Calu3 (cell line): ENCODE data around the gene DLK1. TPM values are rescaled to one million over a fixed set of nuclear protein-coding genes. Genes with fewer than 3 reads are reported as not detected.
A peak's percentile ranks its signal among the peaks of the same experiment; 100 is the strongest.

ENCODE experiments used
- BruUV-seq: library from RNA; stranded (reverse); fragments of 400-500 nt; replicated peaks from 2 replicates; lab custom pipeline; 2021; lab: Mats Ljungman, UMichigan
- CTCF ChIA-PET: fragments of 300-600 bp; sonication (Branson Sonifier 250); formaldehyde crosslinking; loops from one replicate; lab custom pipeline; 2022; ENCODE audit warnings: antibody characterized with exemption; lab: Charles Lee
- DNase-seq: peaks from one replicate; pipeline ENCODE4 v3.0.0; 2022
- H3K27ac Mint-ChIP-seq: one replicate; pipeline ENCODE4 v1.8.0; 2022; ENCODE audit warnings: mixed read lengths; ENCODE audit not compliant: unreplicated experiment
- H3K27me3 Mint-ChIP-seq: one replicate; pipeline ENCODE4 v1.8.0; 2022; ENCODE audit warnings: mixed read lengths; ENCODE audit not compliant: unreplicated experiment
- H3K36me3 Mint-ChIP-seq: one replicate; pipeline ENCODE4 v1.8.0; 2022; ENCODE audit warnings: mild to moderate bottlenecking, moderate library complexity, mixed read lengths; ENCODE audit not compliant: insufficient read depth, unreplicated experiment
- H3K4me1 Mint-ChIP-seq: one replicate; pipeline ENCODE4 v1.8.0; 2022; ENCODE audit warnings: mild to moderate bottlenecking, low read depth, mixed read lengths; ENCODE audit not compliant: unreplicated experiment
- H3K4me3 Mint-ChIP-seq: one replicate; pipeline ENCODE4 v1.8.0; 2022; ENCODE audit warnings: mild to moderate bottlenecking, low read depth, moderate library complexity, mixed read lengths; ENCODE audit not compliant: unreplicated experiment
- H3K9me3 Mint-ChIP-seq: one replicate; pipeline ENCODE4 v1.8.0; 2022; ENCODE audit warnings: low read depth, mixed read lengths; ENCODE audit not compliant: unreplicated experiment
- intact Hi-C: fragments of 100-400 bp; cut with micrococcal nuclease; formaldehyde crosslinking; loops from one replicate; pipeline ENCODE4 v1.10.0; 2022; ENCODE audit not compliant: unreplicated experiment
- total RNA-seq: library from RNA; stranded (reverse); gene quantifications from 2 replicates; pipeline ENCODE4 v1.2.3, GENCODE V29; 2022
- TF ChIP-seq, protein P1 (sequence below): fragments of 200-600 bp; IDR thresholded peaks from one replicate; pipeline ENCODE4 v1.8.0; 2022; ENCODE audit warnings: antibody characterized with exemption; ENCODE audit not compliant: unreplicated experiment

DLK1 gene
- total RNA-seq, 1 experiment from 2014 or later, result not detected

DNA sequence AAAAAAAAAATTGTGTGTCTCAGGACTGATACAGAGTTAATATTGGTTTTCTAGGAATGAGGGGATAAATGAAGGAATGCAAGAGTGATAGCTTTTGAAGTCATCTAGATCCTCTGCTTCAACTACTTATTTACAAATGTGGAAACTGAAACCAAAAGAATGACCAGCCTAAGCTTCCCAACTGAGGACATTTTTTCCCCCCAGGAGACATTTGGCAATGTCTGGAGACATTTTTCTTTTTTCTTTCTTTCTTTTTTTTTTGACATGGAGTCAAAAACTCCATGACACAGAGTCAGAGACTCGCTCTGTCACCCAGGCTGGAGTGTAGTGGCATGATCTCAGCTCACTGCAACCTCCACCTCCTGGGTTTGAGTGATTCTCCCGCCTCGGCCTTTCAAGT is 15.3 kb downstream of the DLK1 start:
- Mint-ChIP-seq H3K27ac (no peak overlapping the region), H3K4me3 (no peak overlapping the region), H3K36me3 (no peaks in the 10 kb centered on the region), H3K9me3 (no peaks in the 10 kb centered on the region), H3K27me3 (peaks cover 26% of the 10 kb centered on the region), H3K4me1 (no peaks in the 10 kb centered on the region)
- no peak for DNase-seq
- BruUV-seq, result no TSS peak
- TF ChIP-seq, protein P1, sequence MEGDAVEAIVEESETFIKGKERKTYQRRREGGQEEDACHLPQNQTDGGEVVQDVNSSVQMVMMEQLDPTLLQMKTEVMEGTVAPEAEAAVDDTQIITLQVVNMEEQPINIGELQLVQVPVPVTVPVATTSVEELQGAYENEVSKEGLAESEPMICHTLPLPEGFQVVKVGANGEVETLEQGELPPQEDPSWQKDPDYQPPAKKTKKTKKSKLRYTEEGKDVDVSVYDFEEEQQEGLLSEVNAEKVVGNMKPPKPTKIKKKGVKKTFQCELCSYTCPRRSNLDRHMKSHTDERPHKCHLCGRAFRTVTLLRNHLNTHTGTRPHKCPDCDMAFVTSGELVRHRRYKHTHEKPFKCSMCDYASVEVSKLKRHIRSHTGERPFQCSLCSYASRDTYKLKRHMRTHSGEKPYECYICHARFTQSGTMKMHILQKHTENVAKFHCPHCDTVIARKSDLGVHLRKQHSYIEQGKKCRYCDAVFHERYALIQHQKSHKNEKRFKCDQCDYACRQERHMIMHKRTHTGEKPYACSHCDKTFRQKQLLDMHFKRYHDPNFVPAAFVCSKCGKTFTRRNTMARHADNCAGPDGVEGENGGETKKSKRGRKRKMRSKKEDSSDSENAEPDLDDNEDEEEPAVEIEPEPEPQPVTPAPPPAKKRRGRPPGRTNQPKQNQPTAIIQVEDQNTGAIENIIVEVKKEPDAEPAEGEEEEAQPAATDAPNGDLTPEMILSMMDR, result no peak
- CTCF ChIA-PET, result no interaction called here
- intact Hi-C loops, result no loop called here

DNA sequence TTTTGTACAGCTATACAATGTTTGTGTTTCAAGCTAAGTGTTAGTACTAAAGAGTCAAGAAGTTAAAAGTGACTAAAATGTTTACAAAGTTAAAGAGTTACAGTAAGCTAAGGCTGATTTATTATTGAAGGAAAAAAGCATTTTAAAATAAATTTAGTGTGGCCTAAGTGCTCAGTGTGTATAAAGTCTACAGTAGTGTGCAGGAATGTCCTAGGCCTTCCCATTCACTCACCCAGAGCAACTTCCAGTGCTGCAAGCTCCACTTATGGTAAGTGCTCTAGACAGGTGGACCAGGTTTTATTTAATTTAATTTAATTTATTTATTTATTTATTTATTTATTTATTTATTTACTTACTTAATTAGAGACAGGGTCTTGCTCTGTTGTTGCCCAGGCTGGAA is 19.6 kb downstream of the DLK1 start:
- Mint-ChIP-seq H3K36me3 (no peaks in the 10 kb centered on the region), H3K9me3 (no peaks in the 10 kb centered on the region), H3K4me1 (no peaks in the 10 kb centered on the region), H3K4me3 (no peak overlapping the region), H3K27me3 (no peaks in the 10 kb centered on the region), H3K27ac (no peak overlapping the region)
- intact Hi-C loops, result no loop called here
- TF ChIP-seq, protein P1, result no peak
- no peak for DNase-seq
- no TSS peak for BruUV-seq
- CTCF ChIA-PET, result no interaction called here

DNA sequence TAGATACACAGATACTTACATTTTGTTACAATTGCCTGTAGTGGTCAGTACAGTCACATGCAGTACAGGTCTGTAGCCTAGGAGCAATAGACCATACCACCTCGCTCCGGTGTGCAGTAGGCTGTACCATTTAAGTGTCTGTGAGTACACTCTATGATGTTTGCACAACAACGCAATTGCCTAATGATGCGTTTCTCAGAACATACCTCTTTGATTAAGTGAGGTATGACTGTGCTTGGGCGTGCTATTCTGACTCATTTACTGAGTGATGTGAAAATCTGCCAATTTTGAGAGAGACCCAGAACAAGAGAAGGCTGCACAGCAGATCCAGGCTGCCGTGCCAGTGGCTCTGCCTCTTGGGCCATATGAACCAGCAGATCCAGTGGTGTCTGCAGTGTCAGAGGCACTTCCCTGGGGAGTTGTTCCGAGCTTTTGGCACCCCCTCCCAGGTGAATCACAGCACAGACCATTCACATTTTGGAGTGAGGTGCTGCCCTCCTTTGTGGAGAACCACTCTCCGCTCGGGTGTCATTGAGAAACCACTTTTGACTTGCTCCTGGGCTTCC is 20.4 kb downstream of the DLK1 start:
- CTCF ChIA-PET, result interaction anchor here (0.6 kb wide), 1 partner anchor 7 kb away, joined by 4 read pairs; no protein-coding TSS in a partner anchor
- H3K27me3 Mint-ChIP-seq, result no peaks in the 10 kb centered on the region
- no peaks in the 10 kb centered on the region for H3K9me3 Mint-ChIP-seq
- TF ChIP-seq, protein P1, result no peak
- H3K27ac Mint-ChIP-seq, result no peak overlapping the region
- BruUV-seq, result no TSS peak
- peak; percentile 18 for DNase-seq
- H3K4me3 Mint-ChIP-seq, result no peak overlapping the region
- no peaks in the 10 kb centered on the region for H3K4me1 Mint-ChIP-seq
- no peaks in the 10 kb centered on the region for H3K36me3 Mint-ChIP-seq
- intact Hi-C loops, result no loop called here

DNA sequence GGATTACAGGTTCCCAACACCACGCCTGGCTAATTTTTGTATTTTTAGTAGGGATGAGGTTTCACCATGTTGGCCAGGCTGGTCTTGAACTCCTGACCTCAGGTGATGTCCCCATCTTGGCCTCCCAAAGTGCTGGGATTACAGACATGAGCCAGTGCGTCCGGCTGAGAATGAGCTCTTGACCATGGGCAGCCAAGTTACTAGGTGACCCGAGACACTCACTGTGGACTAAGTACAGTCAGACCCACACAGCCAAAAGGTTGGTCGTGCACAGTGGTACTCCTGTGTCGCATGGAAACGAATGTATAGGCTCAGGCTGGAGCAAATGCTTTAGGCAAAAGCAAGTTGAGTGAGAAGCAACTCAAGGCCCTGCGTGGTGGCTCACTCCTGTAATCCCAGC is 21.0 kb downstream of the DLK1 start:
- no peaks in the 10 kb centered on the region for H3K36me3 Mint-ChIP-seq
- H3K27me3 Mint-ChIP-seq, result no peaks in the 10 kb centered on the region
- H3K4me1 Mint-ChIP-seq, result no peaks in the 10 kb centered on the region
- CTCF ChIA-PET, result interaction anchor here (0.6 kb wide), 1 partner anchor 8 kb away, joined by 4 read pairs; no protein-coding TSS in a partner anchor
- no TSS peak for BruUV-seq
- H3K9me3 Mint-ChIP-seq, result no peaks in the 10 kb centered on the region
- TF ChIP-seq, protein P1, result no peak
- H3K4me3 Mint-ChIP-seq, result no peak overlapping the region
- intact Hi-C loops, result no loop called here
- DNase-seq, result no peak
- no peak overlapping the region for H3K27ac Mint-ChIP-seq
